ENCODE results near the gene POU2F1.
A peak's percentile ranks its signal among the peaks of the same experiment; 100 is the strongest.

Gene POU2F1

GRCh38 chr1:167409183-167409582 lies 188.5 kb downstream of the POU2F1 start:
- ATAC-seq: no peak
- no peak overlapping the region for H3K27ac Mint-ChIP-seq
- DNase-seq (ENCODE audit: low spot score in 2 of 2): no peak
- no peaks in the 10 kb centered on the region for H3K9me3 Mint-ChIP-seq
- H3K4me3 Mint-ChIP-seq: no peak overlapping the region
- H3K4me1 Mint-ChIP-seq: peaks cover 16% of the 10 kb centered on the region
- peaks cover 47% of the 10 kb centered on the region for H3K36me3 Mint-ChIP-seq

GRCh38 chr1:167412072-167412471 lies 191.4 kb downstream of the POU2F1 start:
- Mint-ChIP-seq H3K27ac (peak overlapping the region; percentile 84), H3K4me3 (peak overlapping the region; percentile 43), H3K9me3 (no peaks in the 10 kb centered on the region), H3K4me1 (peaks cover 16% of the 10 kb centered on the region), H3K36me3 (peaks cover 60% of the 10 kb centered on the region)
- ATAC-seq (peak; percentile 93), DNase-seq (ENCODE audit: low spot score in 2 of 2) (no peak)

- Mint-ChIP-seq H3K4me1 (peaks cover 16% of the 10 kb centered on the region), H3K27ac (peak overlapping the region; percentile 84), H3K36me3 (peaks cover 66% of the 10 kb centered on the region), H3K4me3 (peak overlapping the region; percentile 5), H3K9me3 (no peaks in the 10 kb centered on the region)
- no peak for DNase-seq (ENCODE audit: low spot score in 2 of 2)
- peak; percentile 65 for ATAC-seq
Observed at GRCh38 chr1:167412920-167413319, 192.2 kb downstream of the POU2F1 start.

GRCh38 chr1:167413328-167413727 lies 192.6 kb downstream of the POU2F1 start:
- ATAC-seq (no peak), DNase-seq (ENCODE audit: low spot score in 2 of 2) (no peak)
- peaks cover 66% of the 10 kb centered on the region for H3K36me3 Mint-ChIP-seq
- H3K27ac Mint-ChIP-seq: peak overlapping the region; percentile 84
- H3K9me3 Mint-ChIP-seq: no peaks in the 10 kb centered on the region
- no peak overlapping the region for H3K4me3 Mint-ChIP-seq
- peaks cover 16% of the 10 kb centered on the region for H3K4me1 Mint-ChIP-seq

- no peak overlapping the region for H3K4me3 Mint-ChIP-seq
- H3K9me3 Mint-ChIP-seq: no peaks in the 10 kb centered on the region
- DNase-seq (ENCODE audit: low spot score in 2 of 2): no peak
- no peak overlapping the region for H3K27ac Mint-ChIP-seq
- peaks cover 16% of the 10 kb centered on the region for H3K4me1 Mint-ChIP-seq
- no peak for ATAC-seq
- peaks cover 61% of the 10 kb centered on the region for H3K36me3 Mint-ChIP-seq
Observed at GRCh38 chr1:167416506-167416905, 195.8 kb downstream of the POU2F1 start.

GRCh38 chr1:167418391-167418790 lies 197.7 kb downstream of the POU2F1 start:
- peaks cover 2% of the 10 kb centered on the region for H3K4me1 Mint-ChIP-seq
- DNase-seq (ENCODE audit: low spot score in 2 of 2): no peak
- H3K4me3 Mint-ChIP-seq: no peak overlapping the region
- ATAC-seq: no peak
- no peaks in the 10 kb centered on the region for H3K9me3 Mint-ChIP-seq
- peaks cover 42% of the 10 kb centered on the region for H3K36me3 Mint-ChIP-seq
- H3K27ac Mint-ChIP-seq: peak overlapping the region; percentile 35

- ATAC-seq: no peak
Observed at GRCh38 chr1:167419245-167419644, 198.6 kb downstream of the POU2F1 start.

GRCh38 chr1:167420510-167420909 lies 199.8 kb downstream of the POU2F1 start:
- Mint-ChIP-seq H3K36me3 (peaks cover 29% of the 10 kb centered on the region), H3K9me3 (no peaks in the 10 kb centered on the region), H3K4me1 (no peaks in the 10 kb centered on the region), H3K4me3 (no peak overlapping the region), H3K27ac (no peak overlapping the region)
- DNase-seq (ENCODE audit: low spot score in 2 of 2) (no peak), ATAC-seq (no peak)

More at GRCh38 chr1:167419245-167419644, 198.6 kb downstream of the POU2F1 start:
- DNase-seq (ENCODE audit: low spot score in 2 of 2): no peak
- Mint-ChIP-seq H3K36me3 (peaks cover 35% of the 10 kb centered on the region), H3K4me3 (no peak overlapping the region), H3K4me1 (no peaks in the 10 kb centered on the region), H3K9me3 (no peaks in the 10 kb centered on the region), H3K27ac (no peak overlapping the region)

GRCh38 chr1:167423684-167424619 lies 203.3 kb downstream of the POU2F1 start:
- Mint-ChIP-seq H3K9me3 (no peaks in the 10 kb centered on the region), H3K36me3 (peaks cover 28% of the 10 kb centered on the region), H3K4me1 (peaks cover 26% of the 10 kb centered on the region), H3K27ac (peak overlapping the region; percentile 94), H3K4me3 (no peak overlapping the region)
- ATAC-seq (no peak), DNase-seq (ENCODE audit: low spot score in 2 of 2) (no peak)

- Mint-ChIP-seq H3K4me3 (no peak overlapping the region), H3K9me3 (no peaks in the 10 kb centered on the region), H3K27ac (peak overlapping the region; percentile 94), H3K36me3 (peaks cover 44% of the 10 kb centered on the region), H3K4me1 (peaks cover 41% of the 10 kb centered on the region)
- ATAC-seq: no peak
- DNase-seq (ENCODE audit: low spot score in 2 of 2): no peak
Observed at GRCh38 chr1:167425482-167425881, 204.8 kb downstream of the POU2F1 start.

GRCh38 chr1:167426716-167427115 lies 206.0 kb downstream of the POU2F1 start:
- Mint-ChIP-seq H3K4me3 (no peak overlapping the region), H3K36me3 (peaks cover 56% of the 10 kb centered on the region), H3K27ac (peak overlapping the region; percentile 94), H3K9me3 (no peaks in the 10 kb centered on the region), H3K4me1 (peaks cover 53% of the 10 kb centered on the region)
- DNase-seq (ENCODE audit: low spot score in 2 of 2): no peak
- ATAC-seq: no peak

GRCh38 chr1:167427848-167428247 lies 207.2 kb downstream of the POU2F1 start:
- ATAC-seq: no peak

GRCh38 chr1:167428395-167428794 lies 207.7 kb downstream of the POU2F1 start:
- ATAC-seq (peak; percentile 73), DNase-seq (ENCODE audit: low spot score in 2 of 2) (no peak)
- Mint-ChIP-seq H3K4me3 (peak overlapping the region; percentile 7), H3K36me3 (peaks cover 73% of the 10 kb centered on the region), H3K9me3 (no peaks in the 10 kb centered on the region), H3K4me1 (peaks cover 68% of the 10 kb centered on the region), H3K27ac (peak overlapping the region; percentile 94)

More at GRCh38 chr1:167427848-167428247, 207.2 kb downstream of the POU2F1 start:
- DNase-seq (ENCODE audit: low spot score in 2 of 2): no peak
- Mint-ChIP-seq H3K9me3 (no peaks in the 10 kb centered on the region), H3K4me1 (peaks cover 64% of the 10 kb centered on the region), H3K36me3 (peaks cover 67% of the 10 kb centered on the region), H3K4me3 (no peak overlapping the region), H3K27ac (peak overlapping the region; percentile 94)

- Mint-ChIP-seq H3K4me3 (peak overlapping the region; percentile 7), H3K9me3 (no peaks in the 10 kb centered on the region), H3K36me3 (peaks cover 80% of the 10 kb centered on the region), H3K27ac (peak overlapping the region; percentile 94), H3K4me1 (peaks cover 74% of the 10 kb centered on the region)
- DNase-seq (ENCODE audit: low spot score in 2 of 2) (peak in 1 of 2 donors; percentile 46), ATAC-seq (no peak)
Observed at GRCh38 chr1:167429612-167430011, 208.9 kb downstream of the POU2F1 start.

- peaks cover 84% of the 10 kb centered on the region for H3K36me3 Mint-ChIP-seq
- DNase-seq (ENCODE audit: low spot score in 2 of 2) (peak in 1 of 2 donors; percentile 48), ATAC-seq (no peak)
- peak overlapping the region; percentile 41 for H3K4me3 Mint-ChIP-seq
- peak overlapping the region; percentile 94 for H3K27ac Mint-ChIP-seq
- H3K4me1 Mint-ChIP-seq: peaks cover 77% of the 10 kb centered on the region
- no peaks in the 10 kb centered on the region for H3K9me3 Mint-ChIP-seq
Observed at GRCh38 chr1:167430134-167430848, 209.6 kb downstream of the POU2F1 start.
